ENCODE results near the gene TRIM33.

DNA sequence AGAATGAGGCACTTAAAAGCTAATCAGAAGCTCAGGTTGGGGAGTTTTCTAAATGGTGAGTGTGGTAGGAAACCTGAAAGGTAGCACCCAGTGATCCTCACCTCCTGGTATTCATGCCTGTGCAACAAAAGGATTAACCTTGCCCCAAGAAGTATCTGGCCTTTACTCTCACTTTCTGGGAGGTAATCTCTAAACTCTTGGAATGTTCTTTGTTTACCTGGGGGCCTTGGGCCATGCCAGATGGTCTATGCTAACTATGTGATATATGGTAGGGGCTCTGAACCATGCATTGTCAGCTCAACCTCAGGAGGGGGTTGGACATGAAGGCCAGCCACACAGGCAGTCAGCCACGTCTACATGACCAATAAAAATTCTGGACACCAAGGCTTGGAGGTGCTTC, 24.4 kb upstream of the TRIM33 start:
- TF ChIP-seq, protein P1, sequence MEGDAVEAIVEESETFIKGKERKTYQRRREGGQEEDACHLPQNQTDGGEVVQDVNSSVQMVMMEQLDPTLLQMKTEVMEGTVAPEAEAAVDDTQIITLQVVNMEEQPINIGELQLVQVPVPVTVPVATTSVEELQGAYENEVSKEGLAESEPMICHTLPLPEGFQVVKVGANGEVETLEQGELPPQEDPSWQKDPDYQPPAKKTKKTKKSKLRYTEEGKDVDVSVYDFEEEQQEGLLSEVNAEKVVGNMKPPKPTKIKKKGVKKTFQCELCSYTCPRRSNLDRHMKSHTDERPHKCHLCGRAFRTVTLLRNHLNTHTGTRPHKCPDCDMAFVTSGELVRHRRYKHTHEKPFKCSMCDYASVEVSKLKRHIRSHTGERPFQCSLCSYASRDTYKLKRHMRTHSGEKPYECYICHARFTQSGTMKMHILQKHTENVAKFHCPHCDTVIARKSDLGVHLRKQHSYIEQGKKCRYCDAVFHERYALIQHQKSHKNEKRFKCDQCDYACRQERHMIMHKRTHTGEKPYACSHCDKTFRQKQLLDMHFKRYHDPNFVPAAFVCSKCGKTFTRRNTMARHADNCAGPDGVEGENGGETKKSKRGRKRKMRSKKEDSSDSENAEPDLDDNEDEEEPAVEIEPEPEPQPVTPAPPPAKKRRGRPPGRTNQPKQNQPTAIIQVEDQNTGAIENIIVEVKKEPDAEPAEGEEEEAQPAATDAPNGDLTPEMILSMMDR (IDR thresholded peaks at IDR 0.05 in 2 of 3, conservative IDR thresholded peaks at IDR 0.05 in 1 of 3; ENCODE audit: control insufficient read depth in 2 of 3, extremely low read depth in 1 of 3, insufficient read depth in 1 of 3, low read depth in 3 of 3, low read length in 3 of 3), result no peak
- no peak for TF ChIP-seq HCFC1 (IDR thresholded peaks at IDR 0.05; ENCODE audit: low read length)
- TF ChIP-seq POLR2A (IDR thresholded peaks at IDR 0.05; ENCODE audit: low read depth, low read length), result no peak
- TF ChIP-seq BRCA1 (IDR thresholded peaks at IDR 0.05; ENCODE audit: low read depth, low read length), result no peak
- no peak for TF ChIP-seq ZSCAN29 (IDR thresholded peaks at IDR 0.05)
- no peak for TF ChIP-seq RAD21 (IDR thresholded peaks at IDR 0.05; ENCODE audit: insufficient read depth, low read depth, low read length)
- no peak for TF ChIP-seq CREB1 (IDR thresholded peaks at IDR 0.05; ENCODE audit: low read depth)
- TF ChIP-seq POLR2AphosphoS2 (IDR thresholded peaks at IDR 0.05; ENCODE audit: low read depth, low read length), result no peak
- no peak for TF ChIP-seq HDAC6 (IDR thresholded peaks at IDR 0.05; ENCODE audit: unreplicated experiment)
- TF ChIP-seq RCOR1 (conservative IDR thresholded peaks at IDR 0.05; ENCODE audit: low read depth, low read length), result no peak
- no peak for TF ChIP-seq ZNF384 (IDR thresholded peaks at IDR 0.05; ENCODE audit: borderline replicate concordance, low read depth, low read length)
- no peak for TF ChIP-seq SPI1 (IDR thresholded peaks at IDR 0.05; ENCODE audit: borderline replicate concordance, insufficient read depth, low read depth, low read length)
- TF ChIP-seq, protein P2, sequence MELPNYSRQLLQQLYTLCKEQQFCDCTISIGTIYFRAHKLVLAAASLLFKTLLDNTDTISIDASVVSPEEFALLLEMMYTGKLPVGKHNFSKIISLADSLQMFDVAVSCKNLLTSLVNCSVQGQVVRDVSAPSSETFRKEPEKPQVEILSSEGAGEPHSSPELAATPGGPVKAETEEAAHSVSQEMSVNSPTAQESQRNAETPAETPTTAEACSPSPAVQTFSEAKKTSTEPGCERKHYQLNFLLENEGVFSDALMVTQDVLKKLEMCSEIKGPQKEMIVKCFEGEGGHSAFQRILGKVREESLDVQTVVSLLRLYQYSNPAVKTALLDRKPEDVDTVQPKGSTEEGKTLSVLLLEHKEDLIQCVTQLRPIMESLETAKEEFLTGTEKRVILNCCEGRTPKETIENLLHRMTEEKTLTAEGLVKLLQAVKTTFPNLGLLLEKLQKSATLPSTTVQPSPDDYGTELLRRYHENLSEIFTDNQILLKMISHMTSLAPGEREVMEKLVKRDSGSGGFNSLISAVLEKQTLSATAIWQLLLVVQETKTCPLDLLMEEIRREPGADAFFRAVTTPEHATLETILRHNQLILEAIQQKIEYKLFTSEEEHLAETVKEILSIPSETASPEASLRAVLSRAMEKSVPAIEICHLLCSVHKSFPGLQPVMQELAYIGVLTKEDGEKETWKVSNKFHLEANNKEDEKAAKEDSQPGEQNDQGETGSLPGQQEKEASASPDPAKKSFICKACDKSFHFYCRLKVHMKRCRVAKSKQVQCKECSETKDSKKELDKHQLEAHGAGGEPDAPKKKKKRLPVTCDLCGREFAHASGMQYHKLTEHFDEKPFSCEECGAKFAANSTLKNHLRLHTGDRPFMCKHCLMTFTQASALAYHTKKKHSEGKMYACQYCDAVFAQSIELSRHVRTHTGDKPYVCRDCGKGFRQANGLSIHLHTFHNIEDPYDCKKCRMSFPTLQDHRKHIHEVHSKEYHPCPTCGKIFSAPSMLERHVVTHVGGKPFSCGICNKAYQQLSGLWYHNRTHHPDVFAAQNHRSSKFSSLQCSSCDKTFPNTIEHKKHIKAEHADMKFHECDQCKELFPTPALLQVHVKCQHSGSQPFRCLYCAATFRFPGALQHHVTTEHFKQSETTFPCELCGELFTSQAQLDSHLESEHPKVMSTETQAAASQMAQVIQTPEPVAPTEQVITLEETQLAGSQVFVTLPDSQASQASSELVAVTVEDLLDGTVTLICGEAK (IDR thresholded peaks at IDR 0.05; ENCODE audit: borderline replicate concordance), result no peak
- TF ChIP-seq SUPT20H (IDR thresholded peaks at IDR 0.05; ENCODE audit: borderline replicate concordance, control insufficient read depth, low read depth, low read length), result no peak
